Measurements from ENCODE around the gene PPL. TPM values are rescaled to one million over a fixed set of nuclear protein-coding genes. Genes with fewer than 3 reads are reported as not detected.

The PPL gene
- total RNA-seq, 1 donor from 2014 or later = not detected

- Mint-ChIP-seq H3K9me3 (no peaks in the 10 kb centered on the region), H3K27ac (no peak overlapping the region), H3K27me3 (ENCODE audit: low read depth) (no peaks in the 10 kb centered on the region), H3K4me3 (ENCODE audit: low read depth) (no peak overlapping the region), H3K36me3 (ENCODE audit: low read depth) (no peaks in the 10 kb centered on the region), H3K4me1 (ENCODE audit: low read depth) (no peaks in the 10 kb centered on the region)
- no peak for DNase-seq (ENCODE audit: low spot score)
- intact Hi-C loops (cut with micrococcal nuclease) = no loop called here
Observed at GRCh38 chr16:4893103-4893862, 43.7 kb downstream of the PPL start.

GRCh38 chr16:4892361-4893102 lies 44.4 kb downstream of the PPL start:
- H3K36me3 Mint-ChIP-seq (ENCODE audit: low read depth) = no peaks in the 10 kb centered on the region
- no peak overlapping the region for H3K27ac Mint-ChIP-seq
- no peaks in the 10 kb centered on the region for H3K4me1 Mint-ChIP-seq (ENCODE audit: low read depth)
- intact Hi-C loops (cut with micrococcal nuclease) = no loop called here
- H3K27me3 Mint-ChIP-seq (ENCODE audit: low read depth) = no peaks in the 10 kb centered on the region
- H3K9me3 Mint-ChIP-seq = no peaks in the 10 kb centered on the region
- no peak for DNase-seq (ENCODE audit: low spot score)
- no peak overlapping the region for H3K4me3 Mint-ChIP-seq (ENCODE audit: low read depth)

- H3K27me3 Mint-ChIP-seq (ENCODE audit: low read depth) = no peaks in the 10 kb centered on the region
- H3K9me3 Mint-ChIP-seq = no peaks in the 10 kb centered on the region
- intact Hi-C loops (cut with micrococcal nuclease) = no loop called here
- no peak overlapping the region for H3K4me3 Mint-ChIP-seq (ENCODE audit: low read depth)
- no peak for DNase-seq (ENCODE audit: low spot score)
- no peaks in the 10 kb centered on the region for H3K4me1 Mint-ChIP-seq (ENCODE audit: low read depth)
- no peak overlapping the region for H3K27ac Mint-ChIP-seq
- no peaks in the 10 kb centered on the region for H3K36me3 Mint-ChIP-seq (ENCODE audit: low read depth)
Observed at GRCh38 chr16:4891886-4892216, 45.1 kb downstream of the PPL start.

- Mint-ChIP-seq H3K27me3 (ENCODE audit: low read depth) (no peaks in the 10 kb centered on the region), H3K27ac (no peak overlapping the region), H3K4me3 (ENCODE audit: low read depth) (no peak overlapping the region), H3K4me1 (ENCODE audit: low read depth) (no peaks in the 10 kb centered on the region), H3K36me3 (ENCODE audit: low read depth) (no peaks in the 10 kb centered on the region), H3K9me3 (no peaks in the 10 kb centered on the region)
- intact Hi-C loops (cut with micrococcal nuclease) = no loop called here
- no peak for DNase-seq (ENCODE audit: low spot score)
Observed at GRCh38 chr16:4891097-4891885, 45.7 kb downstream of the PPL start.

GRCh38 chr16:4890686-4891085 lies 46.3 kb downstream of the PPL start:
- H3K4me1 Mint-ChIP-seq (ENCODE audit: low read depth) = peaks cover 2% of the 10 kb centered on the region
- H3K9me3 Mint-ChIP-seq = no peaks in the 10 kb centered on the region
- H3K4me3 Mint-ChIP-seq (ENCODE audit: low read depth) = no peak overlapping the region
- no peak for DNase-seq (ENCODE audit: low spot score)
- intact Hi-C loops (cut with micrococcal nuclease) = no loop called here
- H3K27me3 Mint-ChIP-seq (ENCODE audit: low read depth) = no peaks in the 10 kb centered on the region
- H3K36me3 Mint-ChIP-seq (ENCODE audit: low read depth) = peaks cover 3% of the 10 kb centered on the region
- H3K27ac Mint-ChIP-seq = no peak overlapping the region

GRCh38 chr16:4890026-4890425 lies 46.9 kb downstream of the PPL start:
- Mint-ChIP-seq H3K4me3 (ENCODE audit: low read depth) (no peak overlapping the region), H3K36me3 (ENCODE audit: low read depth) (peaks cover 8% of the 10 kb centered on the region), H3K27ac (no peak overlapping the region), H3K9me3 (no peaks in the 10 kb centered on the region), H3K27me3 (ENCODE audit: low read depth) (no peaks in the 10 kb centered on the region), H3K4me1 (ENCODE audit: low read depth) (peaks cover 2% of the 10 kb centered on the region)
- intact Hi-C loops (cut with micrococcal nuclease) = no loop called here
- DNase-seq (ENCODE audit: low spot score) = no peak

GRCh38 chr16:4888428-4889135 lies 48.4 kb downstream of the PPL start:
- Mint-ChIP-seq H3K4me1 (ENCODE audit: low read depth) (peaks cover 2% of the 10 kb centered on the region), H3K27ac (no peak overlapping the region), H3K9me3 (no peaks in the 10 kb centered on the region), H3K27me3 (ENCODE audit: low read depth) (no peaks in the 10 kb centered on the region), H3K4me3 (ENCODE audit: low read depth) (no peak overlapping the region), H3K36me3 (ENCODE audit: low read depth) (peaks cover 19% of the 10 kb centered on the region)
- no peak for DNase-seq (ENCODE audit: low spot score)
- intact Hi-C loops (cut with micrococcal nuclease) = no loop called here

- Mint-ChIP-seq H3K27ac (peak overlapping the region; percentile 38), H3K4me3 (ENCODE audit: low read depth) (no peak overlapping the region), H3K4me1 (ENCODE audit: low read depth) (peaks cover 2% of the 10 kb centered on the region), H3K9me3 (no peaks in the 10 kb centered on the region), H3K36me3 (ENCODE audit: low read depth) (peaks cover 33% of the 10 kb centered on the region), H3K27me3 (ENCODE audit: low read depth) (no peaks in the 10 kb centered on the region)
- intact Hi-C loops (cut with micrococcal nuclease) = no loop called here
- DNase-seq (ENCODE audit: low spot score) = no peak
Observed at GRCh38 chr16:4886151-4886550, 50.8 kb downstream of the PPL start.

GRCh38 chr16:4884972-4885874 lies 51.7 kb downstream of the PPL start:
- peaks cover 40% of the 10 kb centered on the region for H3K36me3 Mint-ChIP-seq (ENCODE audit: low read depth)
- no peak overlapping the region for H3K27ac Mint-ChIP-seq
- no peaks in the 10 kb centered on the region for H3K9me3 Mint-ChIP-seq
- no peak for DNase-seq (ENCODE audit: low spot score)
- peaks cover 2% of the 10 kb centered on the region for H3K4me1 Mint-ChIP-seq (ENCODE audit: low read depth)
- no peak overlapping the region for H3K4me3 Mint-ChIP-seq (ENCODE audit: low read depth)
- H3K27me3 Mint-ChIP-seq (ENCODE audit: low read depth) = no peaks in the 10 kb centered on the region
- intact Hi-C loops (cut with micrococcal nuclease) = no loop called here

GRCh38 chr16:4884209-4884608 lies 52.7 kb downstream of the PPL start:
- Mint-ChIP-seq H3K9me3 (no peaks in the 10 kb centered on the region), H3K27ac (no peak overlapping the region), H3K4me3 (ENCODE audit: low read depth) (no peak overlapping the region), H3K27me3 (ENCODE audit: low read depth) (no peaks in the 10 kb centered on the region), H3K4me1 (ENCODE audit: low read depth) (peaks cover 2% of the 10 kb centered on the region), H3K36me3 (ENCODE audit: low read depth) (peaks cover 46% of the 10 kb centered on the region)
- intact Hi-C loops (cut with micrococcal nuclease) = no loop called here
- DNase-seq (ENCODE audit: low spot score) = no peak

- Mint-ChIP-seq H3K36me3 (ENCODE audit: low read depth) (peaks cover 51% of the 10 kb centered on the region), H3K9me3 (no peaks in the 10 kb centered on the region), H3K4me3 (ENCODE audit: low read depth) (no peak overlapping the region), H3K27me3 (ENCODE audit: low read depth) (no peaks in the 10 kb centered on the region), H3K4me1 (ENCODE audit: low read depth) (peaks cover 2% of the 10 kb centered on the region), H3K27ac (no peak overlapping the region)
- intact Hi-C loops (cut with micrococcal nuclease) = no loop called here
- no peak for DNase-seq (ENCODE audit: low spot score)
Observed at GRCh38 chr16:4883501-4883900, 53.4 kb downstream of the PPL start.

Data from activated T-helper 2 cell treated with anti-CD3 and anti-CD28 coated beads, Interferon-gamma antibody, Interleukin-2, Interleukin-4, amounts not matched to agents 10 μg/mL and 5 μg/mL and 100 μg/mL, durations not matched to agents 14 hours and 24 hours and 36 hours (primary cell).